ENCODE results near the gene MCTP2.
A peak's percentile ranks its signal among the peaks of the same experiment; 100 is the strongest.

Gene MCTP2, protein sequence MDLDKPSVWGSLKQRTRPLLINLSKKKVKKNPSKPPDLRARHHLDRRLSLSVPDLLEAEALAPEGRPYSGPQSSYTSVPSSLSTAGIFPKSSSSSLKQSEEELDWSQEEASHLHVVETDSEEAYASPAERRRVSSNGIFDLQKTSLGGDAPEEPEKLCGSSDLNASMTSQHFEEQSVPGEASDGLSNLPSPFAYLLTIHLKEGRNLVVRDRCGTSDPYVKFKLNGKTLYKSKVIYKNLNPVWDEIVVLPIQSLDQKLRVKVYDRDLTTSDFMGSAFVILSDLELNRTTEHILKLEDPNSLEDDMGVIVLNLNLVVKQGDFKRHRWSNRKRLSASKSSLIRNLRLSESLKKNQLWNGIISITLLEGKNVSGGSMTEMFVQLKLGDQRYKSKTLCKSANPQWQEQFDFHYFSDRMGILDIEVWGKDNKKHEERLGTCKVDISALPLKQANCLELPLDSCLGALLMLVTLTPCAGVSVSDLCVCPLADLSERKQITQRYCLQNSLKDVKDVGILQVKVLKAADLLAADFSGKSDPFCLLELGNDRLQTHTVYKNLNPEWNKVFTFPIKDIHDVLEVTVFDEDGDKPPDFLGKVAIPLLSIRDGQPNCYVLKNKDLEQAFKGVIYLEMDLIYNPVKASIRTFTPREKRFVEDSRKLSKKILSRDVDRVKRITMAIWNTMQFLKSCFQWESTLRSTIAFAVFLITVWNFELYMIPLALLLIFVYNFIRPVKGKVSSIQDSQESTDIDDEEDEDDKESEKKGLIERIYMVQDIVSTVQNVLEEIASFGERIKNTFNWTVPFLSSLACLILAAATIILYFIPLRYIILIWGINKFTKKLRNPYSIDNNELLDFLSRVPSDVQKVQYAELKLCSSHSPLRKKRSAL

DNA sequence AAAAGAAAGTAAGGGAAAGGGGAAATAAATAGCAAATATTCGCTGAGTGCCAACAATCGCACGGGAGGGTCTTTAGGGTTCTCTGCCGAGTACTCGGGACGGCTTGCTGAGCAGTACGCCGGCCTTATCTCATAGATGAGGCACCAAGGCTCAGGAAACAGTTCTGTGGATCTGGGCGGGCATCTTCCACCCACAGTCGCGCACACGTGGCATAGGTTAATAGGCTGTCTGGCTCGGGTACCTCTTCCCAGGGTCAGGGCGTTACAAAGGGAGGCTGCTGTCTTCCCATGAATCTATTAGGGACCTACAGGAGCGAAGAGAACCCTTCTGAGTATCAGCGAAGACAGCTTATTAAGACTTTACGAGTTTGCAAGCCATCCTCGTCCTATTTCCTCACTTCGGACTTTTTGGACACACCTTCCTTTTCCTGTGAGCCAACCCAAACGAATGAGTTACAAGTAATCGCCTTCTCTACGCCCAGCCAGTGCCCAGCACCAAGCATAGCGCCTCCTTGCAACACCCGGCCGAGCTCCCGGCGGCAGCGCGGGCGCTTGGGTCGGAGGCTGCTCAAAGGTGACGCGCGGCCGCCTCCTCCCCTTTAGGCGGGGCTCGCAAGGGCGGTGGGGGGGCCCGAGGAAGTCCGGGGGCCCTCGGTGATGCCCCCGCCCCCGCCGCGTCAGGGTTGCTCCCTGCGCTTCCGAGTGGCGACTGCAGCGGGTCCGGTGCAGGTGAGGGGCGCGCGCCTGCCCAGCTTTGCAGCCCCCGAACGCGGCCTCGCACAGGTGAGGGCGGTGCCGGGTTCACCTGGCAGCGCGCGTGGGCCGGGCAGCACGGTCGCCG is at the start of gene MCTP2:
Gene MCTP2, plus strand, starts transcription at position 679 of the 840 bp plus-strand sequence. CDS start 66,705 bp downstream, outside the sequence.
- Mint-ChIP-seq H3K27ac (peak within 1 kb of the TSS; percentile 65), H3K9me3 (no peaks in the 10 kb centered on the region), H3K4me3 (peak within 1 kb of the TSS; percentile 76), H3K36me3 (ENCODE audit: low read depth) (peaks cover 9% of the 10 kb centered on the region), H3K4me1 (ENCODE audit: low read depth) (peaks cover 46% of the 10 kb centered on the region), H3K27me3 (peaks cover 66% of the 10 kb centered on the region)
- intact Hi-C loops (cut with micrococcal nuclease): loop anchor here (5.0 to 10.0 kb wide), 2 partner anchors 64 kb away; no protein-coding TSS in a partner anchor

DNA sequence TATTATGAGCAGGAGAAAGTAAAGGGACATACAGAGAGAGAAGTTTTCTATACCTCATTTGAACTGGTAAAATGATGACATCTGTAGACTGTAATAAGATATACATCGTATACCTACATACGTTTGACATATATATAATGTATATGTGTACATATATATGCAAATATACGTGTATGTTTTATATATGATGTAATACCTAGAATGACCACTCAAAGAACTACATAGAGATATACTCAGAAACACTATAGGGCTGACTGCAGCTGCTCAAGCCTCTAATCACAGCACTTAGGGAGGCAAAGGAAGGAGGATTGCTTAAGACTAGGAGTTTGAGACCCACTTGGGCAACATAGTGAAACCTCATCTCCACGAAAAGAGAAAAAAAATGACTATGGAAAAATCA is 48.5 kb upstream of the MCTP2 start:
- intact Hi-C loops (cut with micrococcal nuclease): no loop called here
- Mint-ChIP-seq H3K4me1 (ENCODE audit: low read depth) (peaks cover 3% of the 10 kb centered on the region), H3K27ac (no peak overlapping the region)

DNA sequence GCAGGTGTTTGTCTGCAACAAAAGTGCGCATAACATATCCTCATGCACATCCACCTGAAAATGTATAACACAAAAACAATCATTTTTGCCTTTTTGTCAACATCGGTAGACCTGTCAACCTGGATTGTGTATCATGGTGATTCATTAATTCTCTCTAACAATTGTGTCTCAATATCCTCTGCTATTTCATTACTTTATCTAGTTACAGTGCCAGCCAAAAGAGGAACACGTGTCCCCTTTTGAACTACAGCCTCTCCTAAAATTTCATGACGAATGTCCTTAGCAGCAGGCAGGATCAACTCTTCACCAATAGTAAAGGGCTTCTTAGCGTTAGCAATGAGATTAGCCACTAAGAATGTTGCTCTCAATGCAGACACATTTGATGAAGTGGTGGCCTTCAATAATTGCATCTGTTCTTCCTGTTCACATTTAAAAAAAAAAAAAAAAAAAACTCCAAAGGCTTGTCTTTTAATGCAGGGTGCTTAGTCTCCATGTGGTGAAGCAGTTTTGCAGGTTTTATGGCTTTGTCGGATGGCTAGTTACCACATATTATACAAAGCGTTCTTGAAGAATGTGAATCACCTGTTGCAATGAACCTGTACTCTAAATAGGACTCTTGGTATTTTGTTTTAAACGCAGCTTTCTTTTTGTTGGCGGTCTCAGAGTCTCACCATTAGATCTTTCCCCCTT is 45.7 kb upstream of the MCTP2 start:
- H3K27me3 Mint-ChIP-seq: peaks cover 39% of the 10 kb centered on the region
- H3K36me3 Mint-ChIP-seq (ENCODE audit: low read depth): no peaks in the 10 kb centered on the region
- H3K4me3 Mint-ChIP-seq: no peak overlapping the region
- intact Hi-C loops (cut with micrococcal nuclease): no loop called here
- H3K9me3 Mint-ChIP-seq: no peaks in the 10 kb centered on the region
- H3K4me1 Mint-ChIP-seq (ENCODE audit: low read depth): no peaks in the 10 kb centered on the region
- no peak overlapping the region for H3K27ac Mint-ChIP-seq

More for the DNA sequence above, 48.5 kb upstream of the MCTP2 start:
- Mint-ChIP-seq H3K9me3 (peaks cover 3% of the 10 kb centered on the region), H3K4me3 (no peak overlapping the region), H3K36me3 (ENCODE audit: low read depth) (peaks cover 2% of the 10 kb centered on the region), H3K27me3 (peaks cover 38% of the 10 kb centered on the region)

DNA sequence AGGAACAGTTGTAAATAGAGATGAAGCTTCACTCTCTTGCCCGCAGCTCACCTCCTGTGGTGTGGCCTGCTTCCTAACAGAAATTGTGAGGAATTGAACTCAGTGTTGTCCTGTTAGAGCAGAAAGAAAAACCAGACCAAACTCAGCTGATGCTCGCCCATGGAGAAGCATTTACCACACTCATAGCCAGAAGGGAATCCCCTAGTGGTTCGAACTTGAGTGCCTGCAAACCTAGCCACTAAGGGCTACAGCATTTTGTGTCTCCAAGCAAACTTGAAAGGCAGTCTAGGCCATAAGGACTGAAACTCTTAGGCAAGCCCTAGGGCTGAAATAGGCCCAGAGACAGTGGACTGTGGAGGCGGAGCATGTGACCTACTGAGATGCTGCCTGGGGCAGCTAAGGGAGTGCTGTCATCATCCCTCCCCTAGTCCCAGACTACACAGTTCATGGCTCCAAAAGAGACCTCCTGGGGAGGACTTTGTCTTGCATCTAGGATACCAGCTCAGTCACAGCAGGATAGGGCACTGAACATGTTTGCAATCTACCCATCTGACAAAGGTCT is 44.5 kb upstream of the MCTP2 start:
- Mint-ChIP-seq H3K4me3 (no peak overlapping the region), H3K36me3 (ENCODE audit: low read depth) (no peaks in the 10 kb centered on the region), H3K27ac (no peak overlapping the region), H3K27me3 (peaks cover 41% of the 10 kb centered on the region), H3K9me3 (no peaks in the 10 kb centered on the region), H3K4me1 (ENCODE audit: low read depth) (no peaks in the 10 kb centered on the region)
- intact Hi-C loops (cut with micrococcal nuclease): no loop called here

DNA sequence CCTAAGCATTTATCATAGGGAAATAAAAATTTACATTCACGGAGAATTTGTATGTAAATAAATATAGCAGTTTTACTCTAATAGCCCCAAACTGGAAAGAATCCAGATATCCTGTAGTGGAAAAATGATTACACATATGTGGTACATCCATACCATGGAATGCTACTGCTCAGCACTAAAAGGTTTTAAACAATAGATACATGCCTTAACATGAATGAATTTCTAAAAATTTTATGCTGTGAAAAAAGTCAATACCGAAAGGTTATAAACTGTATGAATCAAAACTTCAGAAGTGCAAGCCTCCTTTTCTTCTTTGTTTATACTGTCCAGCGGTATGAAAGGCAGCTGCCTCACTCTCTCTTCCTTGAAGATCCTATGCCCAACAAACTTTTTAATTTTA is 37.5 kb upstream of the MCTP2 start:
- intact Hi-C loops (cut with micrococcal nuclease): no loop called here
- Mint-ChIP-seq H3K4me1 (ENCODE audit: low read depth) (peaks cover 9% of the 10 kb centered on the region), H3K4me3 (no peak overlapping the region), H3K36me3 (ENCODE audit: low read depth) (no peaks in the 10 kb centered on the region), H3K27me3 (peaks cover 12% of the 10 kb centered on the region), H3K27ac (no peak overlapping the region), H3K9me3 (no peaks in the 10 kb centered on the region)

DNA sequence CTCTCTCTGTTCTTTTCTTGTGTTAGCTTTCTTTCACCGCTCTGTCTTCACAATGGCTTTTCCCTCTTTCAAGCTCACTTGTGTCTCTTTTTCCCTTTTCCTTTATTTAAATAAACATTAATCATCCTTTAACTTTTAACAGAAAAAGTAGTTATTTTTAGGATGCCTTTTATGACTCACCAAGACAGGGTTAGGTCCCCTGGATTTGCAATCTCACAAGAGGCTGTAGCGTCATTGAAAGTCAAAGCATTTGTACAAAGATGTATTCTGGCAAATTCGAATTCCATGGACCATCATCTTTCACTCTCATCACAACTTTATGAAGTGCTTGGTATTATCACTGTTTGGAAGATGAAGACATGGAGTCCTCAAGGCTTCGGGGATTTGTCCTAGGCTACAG is 34.8 kb upstream of the MCTP2 start:
- Mint-ChIP-seq H3K4me1 (ENCODE audit: low read depth) (peaks cover 9% of the 10 kb centered on the region), H3K4me3 (no peak overlapping the region), H3K27me3 (peaks cover 6% of the 10 kb centered on the region), H3K9me3 (no peaks in the 10 kb centered on the region), H3K27ac (no peak overlapping the region), H3K36me3 (ENCODE audit: low read depth) (no peaks in the 10 kb centered on the region)
- intact Hi-C loops (cut with micrococcal nuclease): no loop called here

DNA sequence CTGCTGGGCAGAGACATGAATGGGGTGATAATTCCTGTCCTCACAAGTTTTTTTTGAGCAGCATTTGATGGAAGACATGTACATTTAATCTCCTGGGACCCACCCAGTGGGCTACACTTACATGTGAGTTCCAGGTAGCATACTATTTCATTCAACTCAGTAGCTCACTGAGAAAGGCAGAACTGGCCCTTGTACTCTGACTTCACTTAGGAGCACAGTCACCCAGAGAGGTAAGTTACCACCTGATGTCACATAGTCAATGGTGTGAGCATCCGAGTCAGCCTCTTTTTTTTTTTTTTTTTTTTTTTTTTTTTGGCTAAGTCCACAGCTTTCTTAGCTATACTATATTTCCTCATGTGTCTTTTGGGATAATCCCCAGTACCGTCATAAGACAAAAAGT is 32.7 kb upstream of the MCTP2 start:
- H3K4me3 Mint-ChIP-seq: no peak overlapping the region
- no peak overlapping the region for H3K27ac Mint-ChIP-seq
- intact Hi-C loops (cut with micrococcal nuclease): no loop called here
- no peaks in the 10 kb centered on the region for H3K9me3 Mint-ChIP-seq
- H3K4me1 Mint-ChIP-seq (ENCODE audit: low read depth): peaks cover 25% of the 10 kb centered on the region
- peaks cover 10% of the 10 kb centered on the region for H3K27me3 Mint-ChIP-seq
- no peaks in the 10 kb centered on the region for H3K36me3 Mint-ChIP-seq (ENCODE audit: low read depth)

DNA sequence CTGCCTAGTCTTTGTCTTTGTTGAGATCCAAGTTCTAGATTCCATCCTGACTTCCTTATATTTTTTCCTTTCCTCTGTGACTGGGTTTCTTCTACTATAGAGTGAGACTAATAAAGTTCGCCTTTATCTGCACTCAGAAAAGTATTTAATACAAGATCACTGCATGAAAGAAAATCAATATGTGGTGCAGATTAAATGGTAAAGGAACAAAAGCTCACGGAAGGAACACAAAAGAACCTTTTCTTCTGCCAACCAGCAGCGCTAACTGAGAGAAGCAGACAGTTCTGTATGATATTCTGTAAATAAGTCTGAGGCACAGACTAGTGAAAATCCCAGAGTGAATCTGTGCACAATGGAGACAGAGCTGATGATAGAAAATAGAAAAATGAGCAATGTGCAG is 31.6 kb upstream of the MCTP2 start:
- Mint-ChIP-seq H3K27me3 (peaks cover 12% of the 10 kb centered on the region), H3K4me1 (ENCODE audit: low read depth) (peaks cover 28% of the 10 kb centered on the region), H3K27ac (no peak overlapping the region), H3K36me3 (ENCODE audit: low read depth) (no peaks in the 10 kb centered on the region), H3K9me3 (no peaks in the 10 kb centered on the region), H3K4me3 (no peak overlapping the region)
- intact Hi-C loops (cut with micrococcal nuclease): no loop called here

DNA sequence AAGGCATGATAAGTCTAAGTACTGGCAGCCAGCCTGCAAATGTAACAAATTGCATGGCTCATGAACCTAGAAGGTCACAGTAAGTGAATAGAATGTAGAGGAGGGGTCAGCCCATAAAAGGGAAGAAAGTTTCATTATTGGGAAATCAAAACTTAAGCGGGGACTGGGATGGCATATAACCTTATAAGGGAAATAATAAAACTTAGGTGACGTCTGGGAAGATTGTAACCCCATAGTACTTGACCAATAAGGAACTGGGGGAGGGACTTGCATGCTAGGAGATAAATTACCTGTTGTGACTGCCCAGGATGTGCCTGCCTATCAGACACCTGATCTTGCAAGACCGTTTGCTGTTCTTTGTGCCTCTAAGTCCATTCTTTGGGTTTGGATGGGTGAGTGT is 28.1 kb upstream of the MCTP2 start:
- H3K36me3 Mint-ChIP-seq (ENCODE audit: low read depth): no peaks in the 10 kb centered on the region
- no peak overlapping the region for H3K4me3 Mint-ChIP-seq
- intact Hi-C loops (cut with micrococcal nuclease): no loop called here
- H3K27ac Mint-ChIP-seq: no peak overlapping the region
- H3K27me3 Mint-ChIP-seq: peaks cover 21% of the 10 kb centered on the region
- H3K9me3 Mint-ChIP-seq: no peaks in the 10 kb centered on the region
- peaks cover 39% of the 10 kb centered on the region for H3K4me1 Mint-ChIP-seq (ENCODE audit: low read depth)

DNA sequence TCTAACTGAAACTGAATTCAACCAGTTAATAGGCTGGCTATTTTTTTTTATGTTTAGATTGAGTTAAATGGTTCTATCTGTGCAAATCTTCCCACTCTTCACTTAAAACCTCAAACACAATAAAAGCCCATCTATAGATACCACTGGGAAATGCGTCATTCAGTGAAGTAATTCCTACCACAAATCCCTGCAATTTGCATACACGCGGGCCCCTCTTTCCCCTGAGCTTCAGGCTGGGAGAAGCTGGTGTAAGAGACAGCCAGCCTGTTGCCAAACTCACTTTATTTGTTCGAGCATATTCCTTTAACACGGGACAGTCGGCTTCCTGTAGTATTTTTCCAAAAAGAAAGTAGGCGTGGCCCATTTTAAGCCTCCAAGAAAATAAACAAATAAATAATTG is 26.0 kb upstream of the MCTP2 start:
- Mint-ChIP-seq H3K9me3 (no peaks in the 10 kb centered on the region), H3K36me3 (ENCODE audit: low read depth) (no peaks in the 10 kb centered on the region), H3K4me1 (ENCODE audit: low read depth) (peaks cover 39% of the 10 kb centered on the region), H3K27ac (no peak overlapping the region), H3K27me3 (peaks cover 26% of the 10 kb centered on the region), H3K4me3 (no peak overlapping the region)
- intact Hi-C loops (cut with micrococcal nuclease): no loop called here

DNA sequence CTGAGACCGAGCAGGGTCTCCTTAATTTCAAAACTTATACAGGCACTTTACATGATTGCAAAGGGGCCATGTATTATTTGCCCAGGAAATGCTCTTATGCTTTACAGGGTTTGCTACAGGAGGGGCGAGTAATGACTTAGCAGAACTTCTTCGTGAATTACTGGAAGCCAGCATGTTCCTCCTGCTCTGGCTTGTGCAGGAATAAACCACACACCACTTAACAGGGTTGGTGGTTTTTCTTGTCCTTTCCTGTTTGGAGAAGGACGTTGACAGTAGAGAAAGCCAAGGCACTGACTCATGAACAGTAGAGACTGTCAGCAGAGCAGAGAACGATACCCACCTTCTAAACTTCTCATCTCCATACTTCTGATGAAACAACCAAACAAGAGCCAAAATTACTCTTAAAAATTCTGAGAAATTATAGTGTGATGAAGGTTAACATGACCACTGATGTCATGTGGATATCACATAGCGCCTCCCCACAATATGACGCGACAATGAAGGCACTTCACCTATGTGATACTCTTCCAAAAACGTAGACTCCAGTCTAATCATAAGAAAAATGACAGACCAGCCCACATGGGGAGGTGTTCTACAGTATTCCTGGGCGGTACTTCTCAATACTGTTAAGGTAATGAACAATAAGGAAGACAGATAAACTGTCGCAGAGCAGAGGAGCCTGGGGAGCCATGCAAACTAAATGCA is 24.7 kb upstream of the MCTP2 start:
- Mint-ChIP-seq H3K27ac (peak overlapping the region; percentile 49), H3K9me3 (no peaks in the 10 kb centered on the region), H3K4me1 (ENCODE audit: low read depth) (peaks cover 39% of the 10 kb centered on the region), H3K36me3 (ENCODE audit: low read depth) (no peaks in the 10 kb centered on the region), H3K4me3 (peak overlapping the region; percentile 9), H3K27me3 (peaks cover 30% of the 10 kb centered on the region)
- intact Hi-C loops (cut with micrococcal nuclease): no loop called here

DNA sequence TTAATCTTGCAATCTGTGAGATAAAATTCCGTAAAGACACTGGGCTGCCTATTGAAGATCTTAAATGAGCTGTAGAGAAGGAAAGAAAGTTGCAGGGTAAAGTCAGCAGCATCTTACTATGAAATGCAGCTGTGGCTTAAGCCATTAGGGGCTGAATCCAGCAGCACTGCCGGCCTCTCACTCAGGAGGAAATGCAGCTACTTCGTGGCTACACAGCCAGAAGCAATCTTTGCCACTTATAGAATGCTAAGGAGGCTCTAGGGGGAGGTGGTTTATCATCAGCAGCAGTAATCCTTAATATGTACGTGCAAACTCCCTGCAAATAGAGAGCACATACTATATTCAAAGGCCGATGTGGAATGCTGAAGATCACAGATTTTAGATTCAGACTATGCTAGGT is 19.1 kb upstream of the MCTP2 start:
- Mint-ChIP-seq H3K27me3 (peaks cover 28% of the 10 kb centered on the region), H3K27ac (no peak overlapping the region), H3K36me3 (ENCODE audit: low read depth) (no peaks in the 10 kb centered on the region), H3K4me3 (no peak overlapping the region), H3K4me1 (ENCODE audit: low read depth) (no peaks in the 10 kb centered on the region), H3K9me3 (no peaks in the 10 kb centered on the region)
- intact Hi-C loops (cut with micrococcal nuclease): no loop called here
